ENCODE data around the gene KCND2.

KCND2 gene

DNA sequence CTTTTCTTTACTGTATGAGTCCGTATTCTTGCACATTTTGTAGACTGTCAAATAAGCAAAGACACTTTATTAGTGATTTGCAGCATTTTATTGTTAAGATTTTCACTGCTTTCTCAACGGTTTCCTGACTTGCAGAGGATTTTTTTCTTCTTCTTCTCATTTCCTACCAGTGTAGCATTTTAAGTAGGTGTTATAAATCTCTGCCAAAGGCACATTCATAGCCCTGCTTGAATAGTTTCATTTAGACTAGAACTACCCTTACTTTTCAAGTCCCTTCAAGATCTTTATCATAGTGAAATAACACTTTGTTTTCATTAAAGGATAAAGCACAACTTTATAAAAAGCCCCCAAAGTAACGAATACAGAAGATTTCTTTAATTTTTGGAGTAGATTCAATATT lies 313.6 kb downstream of the KCND2 start:
- Histone ChIP-seq H3K27me3 (ENCODE audit: insufficient read depth, low read length) (no peaks in the 10 kb centered on the region), H4K20me1 (ENCODE audit: insufficient read depth, low read length) (no peaks in the 10 kb centered on the region), H3K27ac (ENCODE audit: low read depth, low read length, poor library complexity, severe bottlenecking) (no peak overlapping the region), H3K4me2 (ENCODE audit: low read length) (no peak overlapping the region), H3K4me3 (ENCODE audit: low read depth, low read length, poor library complexity, severe bottlenecking) (no peak overlapping the region), H3K9me3 (ENCODE audit: low read length) (no peaks in the 10 kb centered on the region), H3K9ac (ENCODE audit: low read length) (no peak overlapping the region), H3K9me2 (ENCODE audit: low read depth, low read length) (no peaks in the 10 kb centered on the region), H2AFZ (ENCODE audit: low read length) (no peak overlapping the region), H3K79me2 (ENCODE audit: insufficient read depth, low read length) (no peaks in the 10 kb centered on the region), H3F3A (ENCODE audit: insufficient read depth, low read length) (no peaks in the 10 kb centered on the region), H3K4me1 (ENCODE audit: insufficient read depth, low read length, severe bottlenecking) (no peaks in the 10 kb centered on the region), H3K36me3 (ENCODE audit: insufficient read depth, low read length) (no peaks in the 10 kb centered on the region)
- TF ChIP-seq, protein P1, sequence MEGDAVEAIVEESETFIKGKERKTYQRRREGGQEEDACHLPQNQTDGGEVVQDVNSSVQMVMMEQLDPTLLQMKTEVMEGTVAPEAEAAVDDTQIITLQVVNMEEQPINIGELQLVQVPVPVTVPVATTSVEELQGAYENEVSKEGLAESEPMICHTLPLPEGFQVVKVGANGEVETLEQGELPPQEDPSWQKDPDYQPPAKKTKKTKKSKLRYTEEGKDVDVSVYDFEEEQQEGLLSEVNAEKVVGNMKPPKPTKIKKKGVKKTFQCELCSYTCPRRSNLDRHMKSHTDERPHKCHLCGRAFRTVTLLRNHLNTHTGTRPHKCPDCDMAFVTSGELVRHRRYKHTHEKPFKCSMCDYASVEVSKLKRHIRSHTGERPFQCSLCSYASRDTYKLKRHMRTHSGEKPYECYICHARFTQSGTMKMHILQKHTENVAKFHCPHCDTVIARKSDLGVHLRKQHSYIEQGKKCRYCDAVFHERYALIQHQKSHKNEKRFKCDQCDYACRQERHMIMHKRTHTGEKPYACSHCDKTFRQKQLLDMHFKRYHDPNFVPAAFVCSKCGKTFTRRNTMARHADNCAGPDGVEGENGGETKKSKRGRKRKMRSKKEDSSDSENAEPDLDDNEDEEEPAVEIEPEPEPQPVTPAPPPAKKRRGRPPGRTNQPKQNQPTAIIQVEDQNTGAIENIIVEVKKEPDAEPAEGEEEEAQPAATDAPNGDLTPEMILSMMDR (IDR thresholded peaks at IDR 0.05; ENCODE audit: low read length): no peak
- no peak for TF ChIP-seq EZH2 (IDR thresholded peaks at IDR 0.05; ENCODE audit: borderline replicate concordance, low read length)

- no peaks in the 10 kb centered on the region for H3K9me2 ChIP-seq (ENCODE audit: low read depth, low read length)
- H3F3A ChIP-seq (ENCODE audit: insufficient read depth, low read length): no peaks in the 10 kb centered on the region
- no peak overlapping the region for H3K4me2 ChIP-seq (ENCODE audit: low read length)
- no peak overlapping the region for H3K9ac ChIP-seq (ENCODE audit: low read length)
- no peaks in the 10 kb centered on the region for H3K79me2 ChIP-seq (ENCODE audit: insufficient read depth, low read length)
- no peak overlapping the region for H3K27ac ChIP-seq (ENCODE audit: low read depth, low read length, poor library complexity, severe bottlenecking)
- no peak overlapping the region for H3K4me3 ChIP-seq (ENCODE audit: low read depth, low read length, poor library complexity, severe bottlenecking)
- no peaks in the 10 kb centered on the region for H4K20me1 ChIP-seq (ENCODE audit: insufficient read depth, low read length)
- H3K36me3 ChIP-seq (ENCODE audit: insufficient read depth, low read length): no peaks in the 10 kb centered on the region
- no peaks in the 10 kb centered on the region for H3K4me1 ChIP-seq (ENCODE audit: insufficient read depth, low read length, severe bottlenecking)
- H3K27me3 ChIP-seq (ENCODE audit: insufficient read depth, low read length): no peaks in the 10 kb centered on the region
- TF ChIP-seq, protein P1 (IDR thresholded peaks at IDR 0.05; ENCODE audit: low read length): no peak
- no peak for TF ChIP-seq EZH2 (IDR thresholded peaks at IDR 0.05; ENCODE audit: borderline replicate concordance, low read length)
- no peaks in the 10 kb centered on the region for H3K9me3 ChIP-seq (ENCODE audit: low read length)
- H2AFZ ChIP-seq (ENCODE audit: low read length): no peak overlapping the region
Observed at GRCh38 chr7:120587243-120587642, 314.3 kb downstream of the KCND2 start.

DNA sequence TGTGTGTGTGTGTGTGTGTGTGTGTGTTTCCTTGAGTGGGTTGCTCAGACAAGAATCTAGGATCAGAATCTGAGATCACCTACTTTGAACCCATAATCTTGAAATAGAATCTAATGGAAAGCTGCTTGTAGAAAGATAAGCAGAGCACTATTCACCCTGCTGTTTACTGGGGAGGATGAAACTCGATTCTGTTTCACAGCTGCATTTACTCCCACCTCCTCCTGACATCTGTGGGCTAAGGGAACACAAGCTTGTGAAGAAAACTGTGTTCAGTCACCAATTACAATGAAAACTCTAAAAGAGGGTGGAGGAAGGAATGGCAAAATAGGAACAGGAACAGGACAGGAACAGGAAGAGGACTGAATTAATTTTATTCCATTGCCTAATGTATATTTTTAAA lies 315.4 kb downstream of the KCND2 start:
- Histone ChIP-seq H3K4me1 (ENCODE audit: insufficient read depth, low read length, severe bottlenecking) (no peaks in the 10 kb centered on the region), H3K36me3 (ENCODE audit: insufficient read depth, low read length) (no peaks in the 10 kb centered on the region), H3K79me2 (ENCODE audit: insufficient read depth, low read length) (no peaks in the 10 kb centered on the region), H3K9ac (ENCODE audit: low read length) (no peak overlapping the region), H3K27me3 (ENCODE audit: insufficient read depth, low read length) (no peaks in the 10 kb centered on the region), H4K20me1 (ENCODE audit: insufficient read depth, low read length) (no peaks in the 10 kb centered on the region), H3K9me3 (ENCODE audit: low read length) (no peaks in the 10 kb centered on the region), H3K4me3 (ENCODE audit: low read depth, low read length, poor library complexity, severe bottlenecking) (no peak overlapping the region), H3F3A (ENCODE audit: insufficient read depth, low read length) (no peaks in the 10 kb centered on the region), H2AFZ (ENCODE audit: low read length) (no peak overlapping the region), H3K27ac (ENCODE audit: low read depth, low read length, poor library complexity, severe bottlenecking) (no peak overlapping the region), H3K9me2 (ENCODE audit: low read depth, low read length) (no peaks in the 10 kb centered on the region), H3K4me2 (ENCODE audit: low read length) (no peak overlapping the region)
- TF ChIP-seq, protein P1 (IDR thresholded peaks at IDR 0.05; ENCODE audit: low read length): no peak
- no peak for TF ChIP-seq EZH2 (IDR thresholded peaks at IDR 0.05; ENCODE audit: borderline replicate concordance, low read length)
